Measurements from ENCODE around the gene FANCC.

DNA sequence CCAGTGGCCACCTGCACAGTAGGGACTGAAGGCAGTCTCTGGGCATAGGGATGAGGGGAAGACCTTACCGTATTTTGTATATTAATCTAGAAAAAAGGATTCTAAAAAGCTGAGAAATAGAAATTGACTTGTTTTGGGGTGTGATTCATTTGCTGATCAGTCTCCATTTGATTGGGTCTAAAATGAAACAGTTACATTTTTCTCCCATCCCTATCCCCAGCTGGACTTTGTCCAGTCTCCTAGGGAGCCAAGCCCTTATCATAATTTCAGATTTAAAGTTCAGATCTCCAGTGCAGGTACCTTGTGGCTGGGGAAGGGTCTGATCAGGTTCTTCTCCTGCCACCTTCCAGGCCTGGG, 240.8 kb downstream of the FANCC start:
- TF ChIP-seq EZH2 (IDR thresholded peaks at IDR 0.05; ENCODE audit: borderline replicate concordance, low read depth, low read length, poor library complexity, severe bottlenecking) = no peak
- TF ChIP-seq CTCF (conservative IDR thresholded peaks at IDR 0.05; ENCODE audit: low read depth, low read length) = no peak
